MM.1S (cell line): ENCODE results near the gene FOXL2NB.

Experiments used
- CTCF ChIP-seq: fragments of 300-600 bp; sonication (generic); IDR thresholded peaks from 2 replicates; pipeline ENCODE4 v1.5.1; 2016; ENCODE audit warnings: antibody characterized with exemption, low read length, mixed read lengths
- EZH2phosphoT487 ChIP-seq: fragments of 300-600 bp; sonication (generic); IDR thresholded peaks from 2 replicates; pipeline ENCODE4 v1.6.1; 2018; ENCODE audit warnings: antibody characterized with exemption, low read length

GRCh38 chr3:138933981-138934691, 12.9 kb upstream of the FOXL2NB start:
- TF ChIP-seq CTCF (no peak), EZH2phosphoT487 (no peak)
